Loucy (cell line): ENCODE results near the gene CXCR3.

Experiments used
- H2AFZ ChIP-seq: fragments of 200-600 bp; sonication (generic); 2 replicates; pipeline ENCODE4 v1.6.0; 2016; ENCODE audit warnings: antibody characterized with exemption, mild to moderate bottlenecking, low read length, moderate library complexity
- H3F3A ChIP-seq: fragments of 200-600 bp; 2 replicates; pipeline ENCODE4 v1.6.0; 2016; ENCODE audit warnings: antibody characterized with exemption, low read depth, mild to moderate bottlenecking
- H3K27me3 ChIP-seq: fragments of 200-600 bp; sonication (generic); 2 replicates; pipeline ENCODE4 v1.6.1; 2014; ENCODE audit warnings: low read length, mild to moderate bottlenecking; ENCODE audit not compliant: insufficient read depth, poor library complexity, severe bottlenecking
- H3K36me3 ChIP-seq: fragments of 200-600 bp; sonication (generic); 2 replicates; pipeline ENCODE4 v1.6.1; 2016; ENCODE audit warnings: low read length; ENCODE audit not compliant: insufficient read depth
- H3K4me1 ChIP-seq: fragments of 200-600 bp; sonication (generic); 2 replicates; pipeline ENCODE4 v1.5.1; 2014; ENCODE audit warnings: low read length, mild to moderate bottlenecking; ENCODE audit not compliant: insufficient read depth, poor library complexity, severe bottlenecking
- H3K4me2 ChIP-seq: fragments of 200-600 bp; sonication (generic); 2 replicates; pipeline ENCODE4 v1.6.0; 2014; ENCODE audit warnings: antibody characterized with exemption, low read length, low read depth, mild to moderate bottlenecking; ENCODE audit not compliant: poor library complexity, severe bottlenecking
- H3K4me3 ChIP-seq: fragments of 200-600 bp; sonication (generic); 2 replicates; pipeline ENCODE4 v1.5.1; 2014; ENCODE audit warnings: low read length, mild to moderate bottlenecking, mixed read lengths; ENCODE audit not compliant: poor library complexity, severe bottlenecking
- H3K79me2 ChIP-seq: fragments of 200-600 bp; sonication (generic); 2 replicates; pipeline ENCODE4 v1.6.1; 2014; ENCODE audit warnings: low read length; ENCODE audit not compliant: insufficient read depth
- H3K9ac ChIP-seq: fragments of 200-600 bp; sonication (generic); 2 replicates; pipeline ENCODE4 v1.6.0; 2014; ENCODE audit warnings: mild to moderate bottlenecking, low read depth, low read length, moderate library complexity; ENCODE audit not compliant: poor library complexity, severe bottlenecking
- H3K9me2 ChIP-seq: fragments of 200-600 bp; sonication (generic); replicated peaks from 2 replicates; pipeline ENCODE4 v1.6.1; 2016; ENCODE audit warnings: low read depth, low read length, mixed read lengths
- H3K9me3 ChIP-seq: fragments of 200-600 bp; sonication (generic); 2 replicates; pipeline ENCODE4 v1.6.1; 2014; ENCODE audit warnings: mild to moderate bottlenecking, antibody characterized with exemption, low read length, low read depth; ENCODE audit not compliant: insufficient read depth
- H4K20me1 ChIP-seq: fragments of 200-600 bp; sonication (generic); 2 replicates; pipeline ENCODE4 v1.6.0; 2014; ENCODE audit warnings: antibody characterized with exemption, low read length, mild to moderate bottlenecking; ENCODE audit not compliant: insufficient read depth, poor library complexity, severe bottlenecking
- CTCF ChIP-seq: fragments of 200-600 bp; sonication (generic); conservative IDR thresholded peaks from 2 replicates; pipeline ENCODE4 v1.5.1; 2014; ENCODE audit warnings: mild to moderate bottlenecking, antibody characterized with exemption, low read length
- EZH2phosphoT487 ChIP-seq: fragments of 200-600 bp; IDR thresholded peaks from 2 replicates; pipeline ENCODE4 v1.6.1; 2018; ENCODE audit warnings: antibody characterized with exemption, mild to moderate bottlenecking, moderate library complexity, borderline replicate concordance

Gene CXCR3

GRCh38 chrX:71618787-71619186, 476 bp upstream of the CXCR3 start:
- H3K9me3 ChIP-seq, result no peaks in the 10 kb centered on the region
- H2AFZ ChIP-seq, result no peak overlapping the region
- no peaks in the 10 kb centered on the region for H3K27me3 ChIP-seq
- H3K4me1 ChIP-seq, result peaks cover 61% of the 10 kb centered on the region
- peak overlapping the region; percentile 77 for H3K9ac ChIP-seq
- H3K79me2 ChIP-seq, result 0 out of 2 replicates have a peak, but pooled peaks cover 11% of the 10 kb centered on the region
- TF ChIP-seq CTCF, result no peak
- TF ChIP-seq EZH2phosphoT487, result no peak
- peaks cover 5% of the 10 kb centered on the region; the same call in 1 of the 2 replicates for H3F3A ChIP-seq
- no peaks in the 10 kb centered on the region for H3K9me2 ChIP-seq
- no peaks in the 10 kb centered on the region for H3K36me3 ChIP-seq
- peak overlapping the region; percentile 89 for H3K4me2 ChIP-seq
- no peaks in the 10 kb centered on the region for H4K20me1 ChIP-seq
- peak overlapping the region; percentile 68 for H3K4me3 ChIP-seq

GRCh38 chrX:71617742-71618141, 569 bp downstream of the CXCR3 start:
- Histone ChIP-seq H3K79me2 (0 out of 2 replicates have a peak, but pooled peaks cover 11% of the 10 kb centered on the region), H3K9me3 (no peaks in the 10 kb centered on the region), H2AFZ (no peak overlapping the region), H3K9me2 (no peaks in the 10 kb centered on the region), H3K4me2 (peak overlapping the region; percentile 89), H3K9ac (peak overlapping the region; percentile 77), H3K27me3 (no peaks in the 10 kb centered on the region), H3K36me3 (no peaks in the 10 kb centered on the region), H3K4me3 (peak overlapping the region; percentile 68), H3F3A (0 out of 2 replicates have a peak, but pooled peaks cover 5% of the 10 kb centered on the region), H3K4me1 (peaks cover 51% of the 10 kb centered on the region), H4K20me1 (no peaks in the 10 kb centered on the region)
- TF ChIP-seq CTCF (no peak), EZH2phosphoT487 (no peak)

GRCh38 chrX:71616672-71617529, 1.4 kb downstream of the CXCR3 start:
- H3K36me3 ChIP-seq, result no peaks in the 10 kb centered on the region
- peak overlapping the region; percentile 68 for H3K4me3 ChIP-seq
- H4K20me1 ChIP-seq, result no peaks in the 10 kb centered on the region
- no peak overlapping the region for H2AFZ ChIP-seq
- no peaks in the 10 kb centered on the region for H3K9me2 ChIP-seq
- no peaks in the 10 kb centered on the region for H3K27me3 ChIP-seq
- peaks cover 45% of the 10 kb centered on the region for H3K4me1 ChIP-seq
- H3K9me3 ChIP-seq, result no peaks in the 10 kb centered on the region
- no peak overlapping the region for H3K9ac ChIP-seq
- TF ChIP-seq CTCF (peak; percentile 37), EZH2phosphoT487 (no peak)
- H3K79me2 ChIP-seq, result 0 out of 2 replicates have a peak, but pooled peaks cover 11% of the 10 kb centered on the region
- H3K4me2 ChIP-seq, result peak overlapping the region; percentile 89
- H3F3A ChIP-seq, result no peaks in the 10 kb centered on the region
